ENCODE data around the gene TMEM25. TPM values are rescaled to one million over a fixed set of nuclear protein-coding genes. Genes with fewer than 3 reads are reported as not detected.

Gene TMEM25
- total RNA-seq, 1 donor from 2014 or later: 8.9 TPM

DNA sequence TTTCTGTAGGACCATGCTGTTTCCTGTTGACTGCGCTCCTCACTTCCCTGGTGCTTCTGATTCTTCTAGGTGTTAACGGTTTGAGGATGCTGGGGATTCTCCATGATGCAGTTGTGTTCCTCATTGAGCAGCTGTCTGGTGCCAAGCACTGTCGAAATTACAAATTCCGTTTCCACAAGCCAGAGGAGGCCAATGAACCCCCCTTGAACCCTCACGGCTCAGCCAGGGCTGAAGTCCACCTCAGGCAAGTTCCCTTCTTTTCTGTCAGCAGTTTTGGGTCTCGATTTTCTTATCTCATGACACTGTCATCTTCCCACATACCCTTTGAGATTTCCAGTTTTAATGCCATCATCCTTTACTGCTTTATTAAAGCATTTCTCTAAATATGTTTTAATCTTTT lies 11.4 kb upstream of the TMEM25 start:
- H3K36me3 ChIP-seq (ENCODE audit: control insufficient read depth in 3 of 3, insufficient read depth in 3 of 3, low read length in 3 of 3): peaks cover 42 to 71% (median 59%) of the 10 kb centered on the region in 3 donors

DNA sequence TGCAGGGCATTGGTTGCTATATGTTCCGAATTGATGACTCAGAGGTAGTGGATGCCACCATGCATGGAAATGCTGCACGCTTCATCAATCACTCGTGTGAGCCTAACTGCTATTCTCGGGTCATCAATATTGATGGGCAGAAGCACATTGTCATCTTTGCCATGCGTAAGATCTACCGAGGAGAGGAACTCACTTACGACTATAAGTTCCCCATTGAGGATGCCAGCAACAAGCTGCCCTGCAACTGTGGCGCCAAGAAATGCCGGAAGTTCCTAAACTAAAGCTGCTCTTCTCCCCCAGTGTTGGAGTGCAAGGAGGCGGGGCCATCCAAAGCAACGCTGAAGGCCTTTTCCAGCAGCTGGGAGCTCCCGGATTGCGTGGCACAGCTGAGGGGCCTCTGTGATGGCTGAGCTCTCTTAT lies 9.1 kb upstream of the TMEM25 start:
- peaks cover 0 to 10% (median 10%) of the 10 kb centered on the region in 3 donors for H3K4me1 ChIP-seq (ENCODE audit: control insufficient read depth in 3 of 3, insufficient read depth in 3 of 3, low read length in 3 of 3)
- H3K36me3 ChIP-seq (ENCODE audit: control insufficient read depth in 3 of 3, insufficient read depth in 3 of 3, low read length in 3 of 3): peaks cover 44 to 53% (median 51%) of the 10 kb centered on the region in 3 donors
- no peak overlapping the region for H3K9ac ChIP-seq (ENCODE audit: low read depth in 1 of 3, low read length in 3 of 3)
- no peak overlapping the region for H3K27ac ChIP-seq (ENCODE audit: low read depth, low read length)
- H3K9me3 ChIP-seq (ENCODE audit: control insufficient read depth in 3 of 3, low read length in 3 of 3): no peaks in the 10 kb centered on the region
- H3K4me3 ChIP-seq (ENCODE audit: low read length in 3 of 3): no peak overlapping the region
- H3K27me3 ChIP-seq (ENCODE audit: control insufficient read depth in 3 of 3, insufficient read depth in 3 of 3, low read length in 3 of 3): no peaks in the 10 kb centered on the region

More for the DNA sequence above, 11.4 kb upstream of the TMEM25 start:
- Histone ChIP-seq H3K9ac (ENCODE audit: low read depth in 1 of 3, low read length in 3 of 3) (no peak overlapping the region), H3K9me3 (ENCODE audit: control insufficient read depth in 3 of 3, low read length in 3 of 3) (no peaks in the 10 kb centered on the region), H3K27ac (ENCODE audit: low read depth, low read length) (no peak overlapping the region), H3K4me3 (ENCODE audit: low read length in 3 of 3) (no peak overlapping the region), H3K27me3 (ENCODE audit: control insufficient read depth in 3 of 3, insufficient read depth in 3 of 3, low read length in 3 of 3) (no peaks in the 10 kb centered on the region), H3K4me1 (ENCODE audit: control insufficient read depth in 3 of 3, insufficient read depth in 3 of 3, low read length in 3 of 3) (peaks cover 0 to 4% (median 3%) of the 10 kb centered on the region in 3 donors)

DNA sequence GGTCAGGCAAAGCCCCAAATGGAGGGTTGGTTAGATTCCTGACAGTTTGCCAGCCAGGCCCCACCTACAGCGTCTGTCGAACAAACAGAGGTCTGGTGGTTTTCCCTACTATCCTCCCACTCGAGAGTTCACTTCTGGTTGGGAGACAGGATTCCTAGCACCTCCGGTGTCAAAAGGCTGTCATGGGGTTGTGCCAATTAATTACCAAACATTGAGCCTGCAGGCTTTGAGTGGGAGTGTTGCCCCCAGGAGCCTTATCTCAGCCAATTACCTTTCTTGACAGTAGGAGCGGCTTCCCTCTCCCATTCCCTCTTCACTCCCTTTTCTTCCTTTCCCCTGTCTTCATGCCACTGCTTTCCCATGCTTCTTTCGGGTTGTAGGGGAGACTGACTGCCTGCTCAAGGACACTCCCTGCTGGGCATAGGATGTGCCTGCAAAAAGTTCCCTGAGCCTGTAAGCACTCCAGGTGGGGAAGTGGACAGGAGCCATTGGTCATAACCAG lies 8.4 kb upstream of the TMEM25 start:
- Histone ChIP-seq H3K4me3 (ENCODE audit: low read length in 3 of 3) (no peak overlapping the region), H3K36me3 (ENCODE audit: control insufficient read depth in 3 of 3, insufficient read depth in 3 of 3, low read length in 3 of 3) (peaks cover 44 to 53% (median 48%) of the 10 kb centered on the region in 3 donors), H3K9ac (ENCODE audit: low read depth in 1 of 3, low read length in 3 of 3) (no peak overlapping the region), H3K4me1 (ENCODE audit: control insufficient read depth in 3 of 3, insufficient read depth in 3 of 3, low read length in 3 of 3) (peaks cover 0 to 10% (median 10%) of the 10 kb centered on the region in 3 donors), H3K27ac (ENCODE audit: low read depth, low read length) (no peak overlapping the region), H3K27me3 (ENCODE audit: control insufficient read depth in 3 of 3, insufficient read depth in 3 of 3, low read length in 3 of 3) (no peaks in the 10 kb centered on the region), H3K9me3 (ENCODE audit: control insufficient read depth in 3 of 3, low read length in 3 of 3) (no peaks in the 10 kb centered on the region)

GRCh38 chr11:118524356-118524755 lies 6.6 kb upstream of the TMEM25 start:
- H3K27ac ChIP-seq (ENCODE audit: low read depth, low read length): no peak overlapping the region
- H3K4me3 ChIP-seq (ENCODE audit: low read length in 3 of 3): no peak overlapping the region
- H3K27me3 ChIP-seq (ENCODE audit: control insufficient read depth in 3 of 3, insufficient read depth in 3 of 3, low read length in 3 of 3): no peaks in the 10 kb centered on the region
- H3K4me1 ChIP-seq (ENCODE audit: control insufficient read depth in 3 of 3, insufficient read depth in 3 of 3, low read length in 3 of 3): peaks cover 4 to 14% (median 11%) of the 10 kb centered on the region in 3 donors
- no peaks in the 10 kb centered on the region for H3K9me3 ChIP-seq (ENCODE audit: control insufficient read depth in 3 of 3, low read length in 3 of 3)
- H3K9ac ChIP-seq (ENCODE audit: low read depth in 1 of 3, low read length in 3 of 3): no peak overlapping the region
- H3K36me3 ChIP-seq (ENCODE audit: control insufficient read depth in 3 of 3, insufficient read depth in 3 of 3, low read length in 3 of 3): peaks cover 41 to 51% (median 43%) of the 10 kb centered on the region in 3 donors

DNA sequence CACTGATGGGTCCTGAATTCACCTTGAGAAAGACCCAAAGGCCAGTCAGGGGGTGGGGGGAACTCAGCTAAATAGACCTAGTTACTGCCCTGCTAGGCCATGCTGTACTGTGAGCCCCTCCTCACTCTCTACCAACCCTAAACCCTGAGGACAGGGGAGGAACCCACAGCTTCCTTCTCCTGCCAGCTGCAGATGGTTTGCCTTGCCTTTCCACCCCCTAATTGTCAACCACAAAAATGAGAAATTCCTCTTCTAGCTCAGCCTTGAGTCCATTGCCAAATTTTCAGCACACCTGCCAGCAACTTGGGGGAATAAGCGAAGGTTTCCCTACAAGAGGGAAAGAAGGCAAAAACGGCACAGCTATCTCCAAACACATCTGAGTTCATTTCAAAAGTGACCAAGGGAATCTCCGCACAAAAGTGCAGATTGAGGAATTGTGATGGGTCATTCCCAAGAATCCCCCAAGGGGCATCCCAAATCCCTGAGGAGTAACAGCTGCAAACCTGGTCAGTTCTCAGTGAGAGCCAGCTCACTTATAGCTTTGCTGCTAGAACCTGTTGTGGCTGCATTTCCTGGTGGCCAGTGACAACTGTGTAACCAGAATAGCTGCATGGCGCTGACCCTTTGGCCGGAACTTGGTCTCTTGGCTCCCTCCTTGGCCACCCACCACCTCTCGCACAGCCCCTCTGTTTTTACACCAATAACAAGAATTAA lies 6.1 kb upstream of the TMEM25 start:
- Histone ChIP-seq H3K9ac (ENCODE audit: low read depth in 1 of 3, low read length in 3 of 3) (peak overlapping the region in 1 of 3 donors; percentile 19), H3K27me3 (ENCODE audit: control insufficient read depth in 3 of 3, insufficient read depth in 3 of 3, low read length in 3 of 3) (no peaks in the 10 kb centered on the region), H3K4me1 (ENCODE audit: control insufficient read depth in 3 of 3, insufficient read depth in 3 of 3, low read length in 3 of 3) (peaks cover 9 to 20% (median 16%) of the 10 kb centered on the region in 3 donors), H3K9me3 (ENCODE audit: control insufficient read depth in 3 of 3, low read length in 3 of 3) (no peaks in the 10 kb centered on the region), H3K4me3 (ENCODE audit: low read length in 3 of 3) (no peak overlapping the region), H3K27ac (ENCODE audit: low read depth, low read length) (no peak overlapping the region), H3K36me3 (ENCODE audit: control insufficient read depth in 3 of 3, insufficient read depth in 3 of 3, low read length in 3 of 3) (peaks cover 35 to 45% (median 38%) of the 10 kb centered on the region in 3 donors)

DNA sequence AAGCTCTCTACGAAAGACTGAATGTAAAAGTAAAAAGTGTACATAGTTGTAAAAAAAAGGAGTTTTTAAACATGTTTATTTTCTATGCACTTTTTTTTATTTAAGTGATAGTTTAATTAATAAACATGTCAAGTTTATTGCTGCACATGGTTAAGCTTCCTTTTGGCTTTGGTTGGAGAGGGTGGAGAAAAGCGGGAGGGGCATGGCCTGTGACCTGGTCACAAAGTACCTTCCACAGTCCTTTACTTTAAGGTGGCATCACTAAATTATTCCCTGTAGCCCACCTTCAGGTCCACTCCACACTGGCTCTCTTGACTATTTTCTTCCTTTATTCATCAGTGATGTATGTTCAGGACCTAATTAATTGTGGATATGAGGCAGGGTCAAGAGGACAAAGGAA lies 4.3 kb upstream of the TMEM25 start:
- Histone ChIP-seq H3K9me3 (ENCODE audit: control insufficient read depth in 3 of 3, low read length in 3 of 3) (no peaks in the 10 kb centered on the region), H3K9ac (ENCODE audit: low read depth in 1 of 3, low read length in 3 of 3) (no peak overlapping the region), H3K36me3 (ENCODE audit: control insufficient read depth in 3 of 3, insufficient read depth in 3 of 3, low read length in 3 of 3) (peaks cover 19 to 29% (median 25%) of the 10 kb centered on the region in 3 donors), H3K27me3 (ENCODE audit: control insufficient read depth in 3 of 3, insufficient read depth in 3 of 3, low read length in 3 of 3) (no peaks in the 10 kb centered on the region), H3K27ac (ENCODE audit: low read depth, low read length) (no peak overlapping the region), H3K4me3 (ENCODE audit: low read length in 3 of 3) (no peak overlapping the region), H3K4me1 (ENCODE audit: control insufficient read depth in 3 of 3, insufficient read depth in 3 of 3, low read length in 3 of 3) (peaks cover 19 to 32% (median 27%) of the 10 kb centered on the region in 3 donors)

DNA sequence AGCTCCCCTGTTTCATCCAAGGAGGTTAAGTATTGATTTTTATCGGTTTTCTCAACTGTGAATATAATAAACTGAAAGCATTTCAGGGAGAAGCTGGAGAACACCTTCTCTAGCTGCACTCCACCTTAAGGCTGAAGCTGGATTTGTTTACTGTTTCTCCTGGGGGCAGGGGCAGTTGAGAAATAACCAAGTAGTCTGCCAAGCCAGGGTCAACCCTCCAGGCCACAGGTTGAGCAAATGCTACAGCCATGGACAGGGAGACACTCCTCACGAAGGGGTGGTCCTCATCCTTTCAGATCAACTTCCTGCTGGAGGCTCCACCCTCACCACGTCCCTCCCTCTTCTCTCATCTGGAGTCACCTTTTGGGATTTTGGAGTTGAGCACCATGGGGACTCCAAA lies 3.9 kb upstream of the TMEM25 start, which contains the start of gene TTC36:
Gene TTC36, plus strand, starts transcription at position 366 of the 400 bp plus-strand sequence. Its CDS starts 21 bp downstream, at position 387.
- Histone ChIP-seq H3K9ac (ENCODE audit: low read depth in 1 of 3, low read length in 3 of 3) (no peak within 1 kb of the TSS), H3K4me1 (ENCODE audit: control insufficient read depth in 3 of 3, insufficient read depth in 3 of 3, low read length in 3 of 3) (peaks cover 22 to 36% (median 27%) of the 10 kb centered on the region in 3 donors), H3K27ac (ENCODE audit: low read depth, low read length) (no peak within 1 kb of the TSS), H3K4me3 (ENCODE audit: low read length in 3 of 3) (no peak within 1 kb of the TSS), H3K36me3 (ENCODE audit: control insufficient read depth in 3 of 3, insufficient read depth in 3 of 3, low read length in 3 of 3) (peaks cover 15 to 25% (median 21%) of the 10 kb centered on the region in 3 donors), H3K9me3 (ENCODE audit: control insufficient read depth in 3 of 3, low read length in 3 of 3) (no peaks in the 10 kb centered on the region), H3K27me3 (ENCODE audit: control insufficient read depth in 3 of 3, insufficient read depth in 3 of 3, low read length in 3 of 3) (no peaks in the 10 kb centered on the region)

DNA sequence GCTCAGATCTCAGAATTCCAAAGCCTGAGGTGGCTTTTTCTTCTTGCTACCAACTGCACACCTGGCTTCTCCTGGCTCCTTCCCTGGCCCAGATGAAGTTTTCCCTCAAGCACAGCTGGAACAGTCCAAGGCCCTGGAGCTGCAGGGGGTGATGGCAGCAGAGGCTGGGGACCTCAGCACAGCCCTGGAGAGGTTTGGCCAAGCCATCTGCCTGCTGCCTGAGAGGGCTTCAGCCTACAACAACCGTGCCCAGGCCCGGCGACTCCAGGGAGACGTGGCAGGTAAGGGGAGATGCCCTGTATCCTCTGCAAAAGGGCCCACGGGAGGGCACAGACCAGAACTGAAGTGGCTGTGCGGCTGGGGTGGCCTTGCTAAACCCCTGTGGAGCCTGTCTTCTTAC lies 2.5 kb upstream of the TMEM25 start:
- Histone ChIP-seq H3K9ac (ENCODE audit: low read depth in 1 of 3, low read length in 3 of 3) (no peak overlapping the region), H3K4me3 (ENCODE audit: low read length in 3 of 3) (no peak overlapping the region), H3K27ac (ENCODE audit: low read depth, low read length) (no peak overlapping the region), H3K36me3 (ENCODE audit: control insufficient read depth in 3 of 3, insufficient read depth in 3 of 3, low read length in 3 of 3) (peaks cover 10 to 13% (median 11%) of the 10 kb centered on the region in 3 donors), H3K4me1 (ENCODE audit: control insufficient read depth in 3 of 3, insufficient read depth in 3 of 3, low read length in 3 of 3) (peaks cover 22 to 36% (median 27%) of the 10 kb centered on the region in 3 donors), H3K9me3 (ENCODE audit: control insufficient read depth in 3 of 3, low read length in 3 of 3) (no peaks in the 10 kb centered on the region), H3K27me3 (ENCODE audit: control insufficient read depth in 3 of 3, insufficient read depth in 3 of 3, low read length in 3 of 3) (no peaks in the 10 kb centered on the region)

DNA sequence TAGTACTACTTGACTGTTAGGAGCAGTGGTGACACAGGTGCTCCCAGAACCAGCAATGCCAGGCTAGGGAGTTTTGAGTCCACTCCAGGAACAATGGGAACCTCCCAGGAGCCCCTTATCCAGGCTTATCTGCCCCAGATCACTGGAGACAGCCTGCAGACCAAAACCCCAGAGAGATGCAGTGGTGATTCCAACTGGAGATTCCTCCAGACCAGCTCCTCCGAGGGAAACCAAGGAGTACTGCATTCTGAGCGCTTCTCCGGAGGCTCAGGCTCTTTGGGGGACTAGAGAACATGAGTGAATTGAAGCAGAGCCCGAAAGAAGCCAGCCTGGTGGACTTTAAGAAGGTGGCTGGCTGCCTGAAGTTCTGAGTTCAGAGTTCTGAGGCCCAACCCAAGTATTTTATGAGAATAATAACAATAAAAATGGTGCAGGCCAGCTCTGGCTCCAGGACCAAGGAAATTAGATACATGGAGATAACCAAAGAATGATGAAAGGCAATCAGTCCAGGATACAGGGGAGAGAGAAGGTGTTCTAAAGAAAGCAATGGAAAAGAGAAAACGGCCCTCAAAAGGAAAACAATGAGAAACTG lies 1.3 kb upstream of the TMEM25 start:
- Histone ChIP-seq H3K27me3 (ENCODE audit: control insufficient read depth in 3 of 3, insufficient read depth in 3 of 3, low read length in 3 of 3) (no peaks in the 10 kb centered on the region), H3K4me3 (ENCODE audit: low read length in 3 of 3) (peak overlapping the region; percentile 69 to 82 (median 82)), H3K36me3 (ENCODE audit: control insufficient read depth in 3 of 3, insufficient read depth in 3 of 3, low read length in 3 of 3) (peaks cover 2 to 5% (median 5%) of the 10 kb centered on the region in 3 donors), H3K27ac (ENCODE audit: low read depth, low read length) (no peak overlapping the region), H3K9ac (ENCODE audit: low read depth in 1 of 3, low read length in 3 of 3) (peak overlapping the region; percentile 66 to 86 (median 73)), H3K9me3 (ENCODE audit: control insufficient read depth in 3 of 3, low read length in 3 of 3) (no peaks in the 10 kb centered on the region), H3K4me1 (ENCODE audit: control insufficient read depth in 3 of 3, insufficient read depth in 3 of 3, low read length in 3 of 3) (peaks cover 22 to 32% (median 23%) of the 10 kb centered on the region in 3 donors)
